GM18526 (cell line): Measurements from ENCODE around the gene ATF6.
A peak's percentile ranks its signal among the peaks of the same experiment; 100 is the strongest.

Experiments used
- POLR2A ChIP-seq: IDR thresholded peaks from 3 replicates; pipeline ENCODE4 v1.6.1; 2011; ENCODE audit not compliant: insufficient read length; ENCODE audit errors: extremely low read depth

Gene ATF6

GRCh38 chr1:161766102-161766981 lies at the start of gene ATF6:
TSS of gene ATF6 (plus strand) at chr1:161766320. CDS start at chr1:161766361, 41 bp downstream.
- TF ChIP-seq POLR2A: peak; percentile 56

- no peak for TF ChIP-seq POLR2A
Measured at GRCh38 chr1:161718559-161719324, 47.4 kb upstream of the ATF6 start.

- TF ChIP-seq POLR2A: no peak
Measured at GRCh38 chr1:161719325-161719611, 46.9 kb upstream of the ATF6 start.

- TF ChIP-seq POLR2A: no peak
Measured at GRCh38 chr1:161720422-161720821, 45.7 kb upstream of the ATF6 start.

- no peak for TF ChIP-seq POLR2A
Measured at GRCh38 chr1:161720956-161721737, 45.0 kb upstream of the ATF6 start, which contains the start of gene FCRLB. TSS of gene FCRLB (plus strand) at chr1:161721544. CDS start at chr1:161722673, 1,129 bp downstream.

GRCh38 chr1:161721738-161722343 lies 44.3 kb upstream of the ATF6 start:
- TF ChIP-seq POLR2A: no peak

GRCh38 chr1:161722406-161722805 lies 43.7 kb upstream of the ATF6 start:
- no peak for TF ChIP-seq POLR2A

- no peak for TF ChIP-seq POLR2A
Measured at GRCh38 chr1:161723459-161724141, 42.5 kb upstream of the ATF6 start.

- TF ChIP-seq POLR2A: peak; percentile 36
Measured at GRCh38 chr1:161725908-161726472, 40.1 kb upstream of the ATF6 start.

- peak; percentile 98 for TF ChIP-seq POLR2A
Measured at GRCh38 chr1:161726473-161727255, 39.5 kb upstream of the ATF6 start.

- no peak for TF ChIP-seq POLR2A
Measured at GRCh38 chr1:161727256-161727924, 38.7 kb upstream of the ATF6 start.

- no peak for TF ChIP-seq POLR2A
Measured at GRCh38 chr1:161728376-161729226, 37.5 kb upstream of the ATF6 start.
